ENCODE results near the gene IER3. TPM values are rescaled to one million over a fixed set of nuclear protein-coding genes. Genes with fewer than 3 reads are reported as not detected.

The IER3 gene
- total and polyA plus RNA-seq, 9 of the 15 experiments (the other 6 are each of a cell fraction or from before 2014, with no cell fraction given), result 1.5 to 30.0 (median 11.5) TPM

GRCh38 chr6:30719791-30720737, 24.3 kb downstream of the IER3 start, which contains the start of gene TUBB (continued):
- TF ChIP-seq, protein P1, sequence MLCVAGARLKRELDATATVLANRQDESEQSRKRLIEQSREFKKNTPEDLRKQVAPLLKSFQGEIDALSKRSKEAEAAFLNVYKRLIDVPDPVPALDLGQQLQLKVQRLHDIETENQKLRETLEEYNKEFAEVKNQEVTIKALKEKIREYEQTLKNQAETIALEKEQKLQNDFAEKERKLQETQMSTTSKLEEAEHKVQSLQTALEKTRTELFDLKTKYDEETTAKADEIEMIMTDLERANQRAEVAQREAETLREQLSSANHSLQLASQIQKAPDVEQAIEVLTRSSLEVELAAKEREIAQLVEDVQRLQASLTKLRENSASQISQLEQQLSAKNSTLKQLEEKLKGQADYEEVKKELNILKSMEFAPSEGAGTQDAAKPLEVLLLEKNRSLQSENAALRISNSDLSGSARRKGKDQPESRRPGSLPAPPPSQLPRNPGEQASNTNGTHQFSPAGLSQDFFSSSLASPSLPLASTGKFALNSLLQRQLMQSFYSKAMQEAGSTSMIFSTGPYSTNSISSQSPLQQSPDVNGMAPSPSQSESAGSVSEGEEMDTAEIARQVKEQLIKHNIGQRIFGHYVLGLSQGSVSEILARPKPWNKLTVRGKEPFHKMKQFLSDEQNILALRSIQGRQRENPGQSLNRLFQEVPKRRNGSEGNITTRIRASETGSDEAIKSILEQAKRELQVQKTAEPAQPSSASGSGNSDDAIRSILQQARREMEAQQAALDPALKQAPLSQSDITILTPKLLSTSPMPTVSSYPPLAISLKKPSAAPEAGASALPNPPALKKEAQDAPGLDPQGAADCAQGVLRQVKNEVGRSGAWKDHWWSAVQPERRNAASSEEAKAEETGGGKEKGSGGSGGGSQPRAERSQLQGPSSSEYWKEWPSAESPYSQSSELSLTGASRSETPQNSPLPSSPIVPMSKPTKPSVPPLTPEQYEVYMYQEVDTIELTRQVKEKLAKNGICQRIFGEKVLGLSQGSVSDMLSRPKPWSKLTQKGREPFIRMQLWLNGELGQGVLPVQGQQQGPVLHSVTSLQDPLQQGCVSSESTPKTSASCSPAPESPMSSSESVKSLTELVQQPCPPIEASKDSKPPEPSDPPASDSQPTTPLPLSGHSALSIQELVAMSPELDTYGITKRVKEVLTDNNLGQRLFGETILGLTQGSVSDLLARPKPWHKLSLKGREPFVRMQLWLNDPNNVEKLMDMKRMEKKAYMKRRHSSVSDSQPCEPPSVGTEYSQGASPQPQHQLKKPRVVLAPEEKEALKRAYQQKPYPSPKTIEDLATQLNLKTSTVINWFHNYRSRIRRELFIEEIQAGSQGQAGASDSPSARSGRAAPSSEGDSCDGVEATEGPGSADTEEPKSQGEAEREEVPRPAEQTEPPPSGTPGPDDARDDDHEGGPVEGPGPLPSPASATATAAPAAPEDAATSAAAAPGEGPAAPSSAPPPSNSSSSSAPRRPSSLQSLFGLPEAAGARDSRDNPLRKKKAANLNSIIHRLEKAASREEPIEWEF (CRISPR knock-in tag; IDR thresholded peaks at IDR 0.05), result no peak
- TF ChIP-seq SAP30 (IDR thresholded peaks at IDR 0.05; ENCODE audit: borderline replicate concordance, insufficient read depth, low read depth, low read length, poor library complexity, severe bottlenecking) (peak; percentile 42), RAD51 (IDR thresholded peaks at IDR 0.05; ENCODE audit: borderline replicate concordance, low read depth) (no peak), CEBPG (CRISPR knock-in tag; IDR thresholded peaks at IDR 0.05) (peak; percentile 86), CEBPG (tag; conservative IDR thresholded peaks at IDR 0.05 in 1 of 2, IDR thresholded peaks at IDR 0.05 in 1 of 2) (peak; percentile 82 to 87), ZNF217 (CRISPR knock-in tag; IDR thresholded peaks at IDR 0.05) (no peak), MAFK (IDR thresholded peaks at IDR 0.05; ENCODE audit: low read length) (peak; percentile 93), ARID2 (IDR thresholded peaks at IDR 0.05) (no peak), TAF15 (IDR thresholded peaks at IDR 0.05; ENCODE audit: low read depth, low read length) (no peak), CREM (IDR thresholded peaks at IDR 0.05; ENCODE audit: low read depth) (peak; percentile 92)
- TF ChIP-seq, protein P2, sequence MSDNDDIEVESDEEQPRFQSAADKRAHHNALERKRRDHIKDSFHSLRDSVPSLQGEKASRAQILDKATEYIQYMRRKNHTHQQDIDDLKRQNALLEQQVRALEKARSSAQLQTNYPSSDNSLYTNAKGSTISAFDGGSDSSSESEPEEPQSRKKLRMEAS (CRISPR knock-in tag; IDR thresholded peaks at IDR 0.05), result peak; percentile 30; the same call in 1 of the 2 replicates
- TF ChIP-seq, protein P3, sequence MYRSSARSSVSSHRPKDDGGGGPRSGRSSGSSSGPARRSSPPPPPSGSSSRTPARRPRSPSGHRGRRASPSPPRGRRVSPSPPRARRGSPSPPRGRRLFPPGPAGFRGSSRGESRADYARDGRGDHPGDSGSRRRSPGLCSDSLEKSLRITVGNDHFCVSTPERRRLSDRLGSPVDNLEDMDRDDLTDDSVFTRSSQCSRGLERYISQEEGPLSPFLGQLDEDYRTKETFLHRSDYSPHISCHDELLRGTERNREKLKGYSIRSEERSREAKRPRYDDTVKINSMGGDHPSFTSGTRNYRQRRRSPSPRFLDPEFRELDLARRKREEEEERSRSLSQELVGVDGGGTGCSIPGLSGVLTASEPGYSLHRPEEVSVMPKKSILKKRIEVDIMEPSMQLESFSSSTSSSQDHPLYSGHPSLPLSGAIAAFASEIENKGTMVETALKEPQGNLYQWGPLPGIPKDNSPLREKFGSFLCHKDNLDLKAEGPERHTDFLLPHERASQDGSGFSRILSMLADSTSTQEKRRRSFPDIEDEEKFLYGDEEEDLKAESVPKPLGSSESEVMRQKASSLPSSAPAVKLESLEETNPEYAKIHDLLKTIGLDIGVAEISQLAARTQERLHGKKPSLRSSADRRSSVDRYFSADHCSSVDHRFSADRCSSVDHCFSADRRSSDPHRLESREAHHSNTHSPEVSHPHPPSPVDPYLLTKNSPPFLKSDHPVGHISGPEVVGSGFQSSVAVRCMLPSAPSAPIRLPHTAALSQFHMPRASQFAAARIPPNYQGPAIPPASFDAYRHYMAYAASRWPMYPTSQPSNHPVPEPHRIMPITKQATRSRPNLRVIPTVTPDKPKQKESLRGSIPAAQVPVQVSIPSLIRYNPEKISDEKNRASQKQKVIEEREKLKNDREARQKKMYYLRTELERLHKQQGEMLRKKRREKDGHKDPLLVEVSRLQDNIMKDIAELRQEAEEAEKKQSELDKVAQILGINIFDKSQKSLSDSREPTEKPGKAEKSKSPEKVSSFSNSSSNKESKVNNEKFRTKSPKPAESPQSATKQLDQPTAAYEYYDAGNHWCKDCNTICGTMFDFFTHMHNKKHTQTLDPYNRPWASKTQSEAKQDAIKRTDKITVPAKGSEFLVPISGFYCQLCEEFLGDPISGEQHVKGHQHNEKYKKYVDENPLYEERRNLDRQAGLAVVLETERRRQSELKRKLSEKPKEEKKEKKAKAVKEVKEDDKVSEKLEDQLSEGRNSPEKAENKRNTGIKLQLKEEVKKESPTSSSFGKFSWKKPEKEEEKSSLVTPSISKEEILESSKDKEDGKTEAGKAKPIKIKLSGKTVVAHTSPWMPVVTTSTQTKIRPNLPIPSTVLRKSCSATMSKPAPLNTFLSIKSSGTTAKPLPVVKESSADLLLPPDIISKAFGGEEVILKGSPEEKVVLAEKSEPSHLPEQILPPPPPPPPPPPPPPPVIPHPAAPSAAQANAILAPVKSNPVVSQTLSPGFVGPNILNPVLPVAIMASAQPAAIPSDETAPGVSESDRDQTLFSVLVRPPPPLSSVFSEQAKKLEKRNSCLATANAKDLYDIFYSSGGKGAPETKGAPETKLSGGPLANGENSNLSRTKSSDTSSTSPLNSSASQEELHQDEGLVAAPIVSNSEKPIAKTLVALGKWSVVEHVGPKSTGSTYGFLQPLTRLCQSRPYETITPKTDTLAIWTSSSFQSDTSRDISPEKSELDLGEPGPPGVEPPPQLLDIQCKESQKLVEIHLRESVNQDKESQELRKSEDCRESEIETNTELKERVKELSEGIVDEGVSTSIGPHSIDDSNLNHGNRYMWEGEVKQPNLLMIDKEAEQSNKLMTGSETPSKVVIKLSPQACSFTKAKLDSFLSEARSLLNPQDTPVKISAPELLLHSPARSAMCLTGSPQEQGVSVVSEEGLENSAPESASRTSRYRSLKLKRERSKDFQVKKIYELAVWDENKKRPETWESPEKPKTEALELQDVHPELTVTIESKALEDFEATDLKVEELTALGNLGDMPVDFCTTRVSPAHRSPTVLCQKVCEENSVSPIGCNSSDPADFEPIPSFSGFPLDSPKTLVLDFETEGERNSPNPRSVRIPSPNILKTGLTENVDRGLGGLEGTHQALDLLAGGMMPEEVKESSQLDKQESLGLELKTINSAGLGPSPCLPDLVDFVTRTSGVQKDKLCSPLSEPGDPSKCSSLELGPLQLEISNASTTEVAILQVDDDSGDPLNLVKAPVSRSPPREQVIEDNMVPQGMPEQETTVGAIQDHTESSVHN (IDR thresholded peaks at IDR 0.05; ENCODE audit: borderline replicate concordance in 1 of 2, low read depth in 1 of 2), result 0 out of 4 replicates have a peak, but pooled peaks of 1 of the 2 experiments have one; percentile 16
